HepG2 (cell line): ENCODE data around the gene STIM2. TPM values are rescaled to one million over a fixed set of nuclear protein-coding genes. Genes with fewer than 3 reads are reported as not detected.

Experiments
- CBFB ChIP-seq: sonication (generic); formaldehyde crosslinking; IDR thresholded peaks from 2 replicates; pipeline ENCODE4 v1.4.0; 2020; ENCODE audit warnings: missing genetic modification reagents
- HNF1A ChIP-seq, 2 experiments: sonication (generic) in 1 of 2; formaldehyde crosslinking in 1 of 2; IDR thresholded peaks; 2 replicates each; pipeline versions ENCODE4 v1.4.0 to v1.6.1; 2016 to 2020; ENCODE audit warnings: borderline replicate concordance in 1 of 2, low read depth in 1 of 2, mild to moderate bottlenecking in 1 of 2, missing genetic modification reagents in 1 of 2
- MED1 ChIP-seq: sonication (generic); formaldehyde crosslinking; IDR thresholded peaks from 2 replicates; pipeline ENCODE4 v1.4.0; 2020; ENCODE audit warnings: missing genetic modification reagents
- NCOA1 ChIP-seq: sonication (generic); formaldehyde crosslinking; IDR thresholded peaks from 2 replicates; pipeline ENCODE4 v1.9.0; 2021; ENCODE audit warnings: missing genetic modification reagents
- POLR2AphosphoS5 ChIP-seq: IDR thresholded peaks from 2 replicates; pipeline ENCODE4 v1.6.1; 2012; ENCODE audit warnings: low read depth, low read length
- REL ChIP-seq: sonication (generic); formaldehyde crosslinking; conservative IDR thresholded peaks from 2 replicates; pipeline ENCODE4 v1.8.0; 2022; ENCODE audit warnings: mild to moderate bottlenecking, missing genetic modification reagents, moderate library complexity
- RFX1 ChIP-seq: fragments of 450-650 bp; IDR thresholded peaks from 2 replicates; pipeline ENCODE4 v1.6.1; 2017
- SMYD3 ChIP-seq: sonication (generic); formaldehyde crosslinking; IDR thresholded peaks from 2 replicates; pipeline ENCODE4 v1.8.1; 2023; ENCODE audit warnings: mild to moderate bottlenecking, missing genetic modification reagents
- TCF7 ChIP-seq: sonication (generic); IDR thresholded peaks from 2 replicates; pipeline ENCODE4 v1.6.1; 2016; ENCODE audit warnings: antibody characterized with exemption, low read depth
- TRIM24 ChIP-seq: sonication (generic); formaldehyde crosslinking; IDR thresholded peaks from 2 replicates; pipeline ENCODE4 v1.8.0; 2022; ENCODE audit warnings: mild to moderate bottlenecking, missing genetic modification reagents
- ZBTB42 ChIP-seq: sonication (generic); formaldehyde crosslinking; IDR thresholded peaks from 2 replicates; pipeline ENCODE4 v1.5.0; 2020; ENCODE audit warnings: mild to moderate bottlenecking, missing genetic modification reagents
- ZFP36L2 ChIP-seq: sonication (generic); formaldehyde crosslinking; IDR thresholded peaks from 2 replicates; pipeline ENCODE4 v1.4.0; 2020; ENCODE audit warnings: missing genetic modification reagents
- ZNF142 ChIP-seq: sonication (generic); formaldehyde crosslinking; IDR thresholded peaks from 2 replicates; pipeline ENCODE4 v1.4.0; 2020; ENCODE audit warnings: missing genetic modification reagents
- ZNF225 ChIP-seq: sonication (generic); formaldehyde crosslinking; IDR thresholded peaks from 2 replicates; pipeline ENCODE4 v1.4.0; 2020; ENCODE audit warnings: mild to moderate bottlenecking, missing genetic modification reagents
- ZNF44 ChIP-seq: sonication (generic); formaldehyde crosslinking; IDR thresholded peaks from 2 replicates; pipeline ENCODE4 v1.5.1; 2020; ENCODE audit warnings: mild to moderate bottlenecking, missing genetic modification reagents
- ZNF446 ChIP-seq: sonication (generic); formaldehyde crosslinking; IDR thresholded peaks from 2 replicates; pipeline ENCODE4 v1.5.0; 2020; ENCODE audit warnings: mild to moderate bottlenecking, missing genetic modification reagents
- ZNF549 ChIP-seq: sonication (generic); formaldehyde crosslinking; IDR thresholded peaks from 2 replicates; pipeline ENCODE4 v1.5.0; 2020; ENCODE audit warnings: missing genetic modification reagents
- ZNF672 ChIP-seq: sonication (generic); formaldehyde crosslinking; IDR thresholded peaks from 2 replicates; pipeline ENCODE4 v1.8.1; 2022; ENCODE audit warnings: missing genetic modification reagents
- ZNF737 ChIP-seq: sonication (generic); formaldehyde crosslinking; IDR thresholded peaks from 2 replicates; pipeline ENCODE4 v1.5.0; 2020; ENCODE audit warnings: missing genetic modification reagents, mild to moderate bottlenecking, borderline replicate concordance
- polyA plus RNA-seq, 8 experiments: library from polyadenylated mRNA; depleted of rRNA in 3 of 8; stranded (reverse) in 7 of 8; unstranded in 1 of 8; fragments of >200 nt; fragmentation: Illumina TruSeq in 4 of 8; extraction: Trizol in 4 of 8; gene quantifications; 2 replicates each; pipeline versions ENCODE4 v1.2.1 to v1.2.3, GENCODE V29; 2011 to 2016; ENCODE audit warnings: low read depth in 4 of 8, missing spikeins in 1 of 8, mixed read lengths in 1 of 8; ENCODE audit not compliant: insufficient read depth in 1 of 8
- total RNA-seq, 5 experiments: library from RNA; depleted of rRNA; stranded (reverse); fragments of >200 nt; fragmentation: Illumina TruSeq; extraction: Trizol; gene quantifications; 2 replicates each; pipeline ENCODE4 v1.2.3, GENCODE V29; 2016; ENCODE audit warnings: low read depth in 1 of 5
- TF ChIP-seq, protein P1 (sequence below): sonication (generic); formaldehyde crosslinking; IDR thresholded peaks from 2 replicates; pipeline ENCODE4 v1.8.0; 2022; ENCODE audit warnings: mild to moderate bottlenecking, missing genetic modification reagents

Gene STIM2
- total and polyA plus RNA-seq, 2 of the 13 experiments (the other 11 are each of a cell fraction or from before 2014, with no cell fraction given): 19.3 to 19.4 TPM

GRCh38 chr4:26860157-26860921 lies at the start of gene STIM2 (continued):
- TF ChIP-seq HNF1A (IDR thresholded peaks at IDR 0.05; ENCODE audit: low read depth) (no peak), HNF1A (CRISPR knock-in tag; IDR thresholded peaks at IDR 0.05; ENCODE audit: borderline replicate concordance) (peak; percentile 43; the same call in 1 of the 2 replicates), ZNF44 (CRISPR knock-in tag) (no peak), TRIM24 (no peak), ZNF737 (no peak), ZNF446 (CRISPR knock-in tag) (no peak), TCF7 (no peak), SMYD3 (0 out of 2 replicates have a peak, but pooled peaks have one; percentile 52), ZNF225 (CRISPR knock-in tag) (0 out of 2 replicates have a peak, but pooled peaks have one; percentile 39), ZBTB42 (CRISPR knock-in tag) (no peak), CBFB (CRISPR knock-in tag) (no peak), MED1 (CRISPR knock-in tag) (peak; percentile 43), ZFP36L2 (CRISPR knock-in tag) (no peak), ZNF142 (CRISPR knock-in tag) (peak; percentile 72; the same call in 1 of the 2 replicates), ZNF549 (CRISPR knock-in tag) (no peak), ZNF672 (CRISPR knock-in tag) (no peak), POLR2AphosphoS5 (peak; percentile 93), REL (CRISPR knock-in tag) (no peak; the same call in 1 of the 2 replicates), RFX1 (no peak), NCOA1 (CRISPR knock-in tag) (no peak)
- TF ChIP-seq, protein P1, sequence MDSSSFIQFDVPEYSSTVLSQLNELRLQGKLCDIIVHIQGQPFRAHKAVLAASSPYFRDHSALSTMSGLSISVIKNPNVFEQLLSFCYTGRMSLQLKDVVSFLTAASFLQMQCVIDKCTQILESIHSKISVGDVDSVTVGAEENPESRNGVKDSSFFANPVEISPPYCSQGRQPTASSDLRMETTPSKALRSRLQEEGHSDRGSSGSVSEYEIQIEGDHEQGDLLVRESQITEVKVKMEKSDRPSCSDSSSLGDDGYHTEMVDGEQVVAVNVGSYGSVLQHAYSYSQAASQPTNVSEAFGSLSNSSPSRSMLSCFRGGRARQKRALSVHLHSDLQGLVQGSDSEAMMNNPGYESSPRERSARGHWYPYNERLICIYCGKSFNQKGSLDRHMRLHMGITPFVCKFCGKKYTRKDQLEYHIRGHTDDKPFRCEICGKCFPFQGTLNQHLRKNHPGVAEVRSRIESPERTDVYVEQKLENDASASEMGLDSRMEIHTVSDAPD (CRISPR knock-in tag): no peak
